ENCODE results near the gene ARHGAP23. TPM values are rescaled to one million over a fixed set of nuclear protein-coding genes. Genes with fewer than 3 reads are reported as not detected.

ARHGAP23 gene
- total RNA-seq, 4 donors from 2014 or later = 13.0 to 40.8 (median 24.6) TPM

GRCh38 chr17:38546396-38546795 lies 118.1 kb downstream of the ARHGAP23 start:
- no peaks in the 10 kb centered on the region for H3K36me3 ChIP-seq
- no peaks in the 10 kb centered on the region for H3K4me1 ChIP-seq
- H3K4me3 ChIP-seq (replicated peaks in 1 of 3) = no peak overlapping the region
- WGBS, 2 donors = no CpG with 5 or more reads among the region's 11 CpGs
- no peak for DNase-seq
- no peaks in the 10 kb centered on the region for H3K9me3 ChIP-seq
- no peak overlapping the region for H3K27ac ChIP-seq
- intact Hi-C loops (cut with DNase I) = no loop called here
- TF ChIP-seq POLR2A (IDR thresholded peaks at IDR 0.05) (no peak), CTCF (IDR thresholded peaks at IDR 0.05) (no peak)
- no peaks in the 10 kb centered on the region for H3K27me3 ChIP-seq

GRCh38 chr17:38547444-38547843 lies 119.2 kb downstream of the ARHGAP23 start:
- Histone ChIP-seq H3K27me3 (no peaks in the 10 kb centered on the region), H3K27ac (no peak overlapping the region), H3K4me1 (no peaks in the 10 kb centered on the region), H3K36me3 (no peaks in the 10 kb centered on the region), H3K9me3 (no peaks in the 10 kb centered on the region), H3K4me3 (replicated peaks in 1 of 3) (no peak overlapping the region)
- intact Hi-C loops (cut with DNase I) = no loop called here
- WGBS, 2 donors = 90 to 96% methylated on average over 7 to 9 of the region's 12 CpGs
- DNase-seq = no peak
- no peak for TF ChIP-seq CTCF (IDR thresholded peaks at IDR 0.05)
- TF ChIP-seq POLR2A (IDR thresholded peaks at IDR 0.05) = no peak

- WGBS, 2 donors = 74 to 75% methylated on average over 3 to 4 of the region's 4 CpGs
- Histone ChIP-seq H3K4me3 (replicated peaks in 1 of 3) (no peak overlapping the region), H3K36me3 (no peaks in the 10 kb centered on the region), H3K27ac (no peak overlapping the region), H3K9me3 (no peaks in the 10 kb centered on the region), H3K4me1 (no peaks in the 10 kb centered on the region), H3K27me3 (no peaks in the 10 kb centered on the region)
- TF ChIP-seq POLR2A (IDR thresholded peaks at IDR 0.05) = no peak
- no peak for TF ChIP-seq CTCF (IDR thresholded peaks at IDR 0.05)
- intact Hi-C loops (cut with DNase I) = no loop called here
- no peak for DNase-seq
Measured at GRCh38 chr17:38549285-38549684, 121.0 kb downstream of the ARHGAP23 start.

GRCh38 chr17:38550661-38551060 lies 122.4 kb downstream of the ARHGAP23 start:
- WGBS, 2 donors = 73 to 84% methylated on average over 5 to 7 of the region's 8 CpGs
- H3K4me3 ChIP-seq (replicated peaks in 1 of 3) = no peak overlapping the region
- H3K4me1 ChIP-seq = no peaks in the 10 kb centered on the region
- no peaks in the 10 kb centered on the region for H3K27me3 ChIP-seq
- H3K9me3 ChIP-seq = no peaks in the 10 kb centered on the region
- no peak for DNase-seq
- intact Hi-C loops (cut with DNase I) = no loop called here
- H3K27ac ChIP-seq = no peak overlapping the region
- H3K36me3 ChIP-seq = no peaks in the 10 kb centered on the region
- TF ChIP-seq POLR2A (IDR thresholded peaks at IDR 0.05) (no peak), CTCF (IDR thresholded peaks at IDR 0.05) (no peak)

GRCh38 chr17:38551121-38551520 lies 122.9 kb downstream of the ARHGAP23 start:
- no peaks in the 10 kb centered on the region for H3K4me1 ChIP-seq
- intact Hi-C loops (cut with DNase I) = no loop called here
- H3K27ac ChIP-seq = no peak overlapping the region
- WGBS, 2 donors = 84 to 85% methylated on average over 8 of the region's 9 CpGs
- H3K9me3 ChIP-seq = no peaks in the 10 kb centered on the region
- no peaks in the 10 kb centered on the region for H3K27me3 ChIP-seq
- H3K36me3 ChIP-seq = no peaks in the 10 kb centered on the region
- DNase-seq = no peak
- H3K4me3 ChIP-seq (replicated peaks in 1 of 3) = no peak overlapping the region
- TF ChIP-seq POLR2A (IDR thresholded peaks at IDR 0.05) (no peak), CTCF (IDR thresholded peaks at IDR 0.05) (no peak)

All from thyroid gland (tissue), 4 donors.